PC-3 (cell line): ENCODE data around the gene PTN.

ENCODE experiments used
- EZH2 ChIP-seq: fragments of 300-600 bp; sonication (generic); IDR thresholded peaks from one replicate; pipeline ENCODE4 v1.6.1; 2017; ENCODE audit warnings: antibody characterized with exemption, mild to moderate bottlenecking, low read length; ENCODE audit not compliant: unreplicated experiment
- TF ChIP-seq, protein P1 (sequence below): fragments of 300-600 bp; sonication (generic); conservative IDR thresholded peaks from 2 replicates; pipeline ENCODE4 v1.5.1; 2017; ENCODE audit warnings: antibody characterized with exemption, low read depth, mild to moderate bottlenecking, low read length

DNA sequence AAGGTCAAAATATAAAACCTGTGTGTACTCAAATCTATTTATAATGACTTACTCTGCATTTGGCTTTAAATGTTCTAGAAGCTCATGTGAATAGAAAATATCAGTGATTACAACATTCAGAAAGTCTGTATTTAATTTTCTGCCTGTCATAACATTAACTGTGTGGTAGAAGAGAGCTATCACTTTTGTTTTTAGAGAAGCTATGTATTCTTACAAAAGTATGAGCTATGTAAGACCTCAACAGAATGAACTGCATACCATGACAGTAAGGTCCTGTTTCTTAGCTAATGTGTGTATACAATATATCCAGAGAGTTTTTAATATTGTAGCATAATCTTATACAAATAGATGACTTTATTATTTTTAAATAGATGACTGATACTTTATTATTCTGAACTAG, 61.5 kb downstream of the PTN start:
- TF ChIP-seq EZH2, result no peak
- TF ChIP-seq, protein P1, sequence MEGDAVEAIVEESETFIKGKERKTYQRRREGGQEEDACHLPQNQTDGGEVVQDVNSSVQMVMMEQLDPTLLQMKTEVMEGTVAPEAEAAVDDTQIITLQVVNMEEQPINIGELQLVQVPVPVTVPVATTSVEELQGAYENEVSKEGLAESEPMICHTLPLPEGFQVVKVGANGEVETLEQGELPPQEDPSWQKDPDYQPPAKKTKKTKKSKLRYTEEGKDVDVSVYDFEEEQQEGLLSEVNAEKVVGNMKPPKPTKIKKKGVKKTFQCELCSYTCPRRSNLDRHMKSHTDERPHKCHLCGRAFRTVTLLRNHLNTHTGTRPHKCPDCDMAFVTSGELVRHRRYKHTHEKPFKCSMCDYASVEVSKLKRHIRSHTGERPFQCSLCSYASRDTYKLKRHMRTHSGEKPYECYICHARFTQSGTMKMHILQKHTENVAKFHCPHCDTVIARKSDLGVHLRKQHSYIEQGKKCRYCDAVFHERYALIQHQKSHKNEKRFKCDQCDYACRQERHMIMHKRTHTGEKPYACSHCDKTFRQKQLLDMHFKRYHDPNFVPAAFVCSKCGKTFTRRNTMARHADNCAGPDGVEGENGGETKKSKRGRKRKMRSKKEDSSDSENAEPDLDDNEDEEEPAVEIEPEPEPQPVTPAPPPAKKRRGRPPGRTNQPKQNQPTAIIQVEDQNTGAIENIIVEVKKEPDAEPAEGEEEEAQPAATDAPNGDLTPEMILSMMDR, result no peak
